Measurements from ENCODE around the gene BCAT1.
A peak's percentile ranks its signal among the peaks of the same experiment; 100 is the strongest.
"Not testable (repeated sequence)": the region's sequence is repeated elsewhere in the genome, so short reads cannot be mapped to it uniquely, and the experiment has no call there.

Gene BCAT1

DNA sequence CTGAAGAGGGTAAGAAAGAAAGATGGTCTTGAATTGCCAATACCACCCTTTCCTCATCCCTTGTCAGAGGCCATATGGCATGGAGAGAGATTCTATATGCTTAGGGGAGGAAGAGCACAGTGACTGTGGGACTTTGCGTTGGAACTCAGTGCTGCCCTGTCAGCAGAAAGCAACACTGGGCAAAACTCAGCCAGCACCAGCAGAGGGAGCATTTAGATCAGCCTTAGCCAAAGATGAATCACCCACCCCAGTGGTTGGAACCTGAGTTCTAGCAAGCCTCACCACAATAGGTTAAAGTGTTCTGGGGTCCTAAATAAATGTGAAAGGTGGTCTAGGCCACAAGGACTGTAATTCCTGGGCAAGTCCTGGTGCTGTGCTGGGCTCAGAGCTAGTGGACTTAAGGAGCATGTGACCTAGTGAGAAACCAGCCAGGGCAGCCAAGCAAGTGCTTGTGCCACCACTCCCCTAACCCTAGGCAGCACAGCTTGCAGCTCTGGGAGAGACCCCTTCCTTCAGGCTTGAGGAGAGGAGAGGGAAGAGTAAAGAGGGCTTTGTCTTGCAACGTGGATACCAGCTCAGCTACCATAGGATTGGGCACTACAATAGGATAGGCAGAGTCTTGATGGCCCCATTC lies 11.4 kb upstream of the BCAT1 start:
- no peak for DNase-seq (ENCODE audit: low read depth)
- no peak overlapping the region for H3K4me3 ChIP-seq (ENCODE audit: low read length)
- TF ChIP-seq, protein P1, sequence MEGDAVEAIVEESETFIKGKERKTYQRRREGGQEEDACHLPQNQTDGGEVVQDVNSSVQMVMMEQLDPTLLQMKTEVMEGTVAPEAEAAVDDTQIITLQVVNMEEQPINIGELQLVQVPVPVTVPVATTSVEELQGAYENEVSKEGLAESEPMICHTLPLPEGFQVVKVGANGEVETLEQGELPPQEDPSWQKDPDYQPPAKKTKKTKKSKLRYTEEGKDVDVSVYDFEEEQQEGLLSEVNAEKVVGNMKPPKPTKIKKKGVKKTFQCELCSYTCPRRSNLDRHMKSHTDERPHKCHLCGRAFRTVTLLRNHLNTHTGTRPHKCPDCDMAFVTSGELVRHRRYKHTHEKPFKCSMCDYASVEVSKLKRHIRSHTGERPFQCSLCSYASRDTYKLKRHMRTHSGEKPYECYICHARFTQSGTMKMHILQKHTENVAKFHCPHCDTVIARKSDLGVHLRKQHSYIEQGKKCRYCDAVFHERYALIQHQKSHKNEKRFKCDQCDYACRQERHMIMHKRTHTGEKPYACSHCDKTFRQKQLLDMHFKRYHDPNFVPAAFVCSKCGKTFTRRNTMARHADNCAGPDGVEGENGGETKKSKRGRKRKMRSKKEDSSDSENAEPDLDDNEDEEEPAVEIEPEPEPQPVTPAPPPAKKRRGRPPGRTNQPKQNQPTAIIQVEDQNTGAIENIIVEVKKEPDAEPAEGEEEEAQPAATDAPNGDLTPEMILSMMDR (conservative IDR thresholded peaks at IDR 0.05; ENCODE audit: low read depth, low read length) = peak; percentile 87

- H3K4me3 ChIP-seq (ENCODE audit: low read length); DNase-seq (ENCODE audit: low read depth): not testable (repeated sequence)
Measured at GRCh38 chr12:24956351-24956750, 7.5 kb upstream of the BCAT1 start.

GRCh38 chr12:24955853-24956252 lies 7.0 kb upstream of the BCAT1 start:
- TF ChIP-seq, protein P1 (conservative IDR thresholded peaks at IDR 0.05; ENCODE audit: low read depth, low read length) = no peak
- DNase-seq (ENCODE audit: low read depth) = no peak
- H3K4me3 ChIP-seq (ENCODE audit: low read length) = no peak overlapping the region

GRCh38 chr12:24955389-24955788 lies 6.5 kb upstream of the BCAT1 start:
- no peak for DNase-seq (ENCODE audit: low read depth)
- TF ChIP-seq, protein P1 (conservative IDR thresholded peaks at IDR 0.05; ENCODE audit: low read depth, low read length) = no peak
- H3K4me3 ChIP-seq (ENCODE audit: low read length) = no peak overlapping the region

DNA sequence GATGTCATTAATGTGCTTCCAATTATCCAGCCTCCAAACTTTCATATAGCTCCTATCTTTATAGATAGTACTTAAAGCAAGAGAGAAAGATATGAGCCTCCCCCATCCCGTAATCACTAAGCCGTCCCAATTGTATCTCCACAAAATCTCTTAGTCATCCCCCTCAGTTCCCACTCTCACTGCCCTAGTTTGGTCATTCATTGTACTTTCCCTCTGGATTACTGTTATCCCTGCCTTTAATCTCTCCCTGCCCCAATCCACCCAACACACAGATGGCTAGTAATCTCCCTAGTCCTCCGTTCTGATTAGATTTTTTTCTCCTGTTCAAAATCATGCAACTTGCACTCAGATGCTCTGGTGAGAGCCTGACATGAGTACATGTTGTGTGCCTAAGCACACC lies 5.4 kb upstream of the BCAT1 start:
- DNase-seq (ENCODE audit: low read depth) = no peak
- no peak overlapping the region for H3K4me3 ChIP-seq (ENCODE audit: low read length)
- TF ChIP-seq, protein P1 (conservative IDR thresholded peaks at IDR 0.05; ENCODE audit: low read depth, low read length) = no peak

GRCh38 chr12:24952389-24952788 lies 3.5 kb upstream of the BCAT1 start:
- no peak overlapping the region for H3K4me3 ChIP-seq (ENCODE audit: low read length)
- no peak for DNase-seq (ENCODE audit: low read depth)
- TF ChIP-seq, protein P1 (conservative IDR thresholded peaks at IDR 0.05; ENCODE audit: low read depth, low read length) = no peak

GRCh38 chr12:24950231-24950834 lies 1.4 kb upstream of the BCAT1 start:
- H3K4me3 ChIP-seq (ENCODE audit: low read length) = no peak overlapping the region
- no peak for DNase-seq (ENCODE audit: low read depth)
- TF ChIP-seq, protein P1 (conservative IDR thresholded peaks at IDR 0.05; ENCODE audit: low read depth, low read length) = no peak

Data from retinal pigment epithelial cell (primary cell).